Glomerular endothelial cell (primary cell): ENCODE results near the gene PLA2G5. TPM values are rescaled to one million over a fixed set of nuclear protein-coding genes. Genes with fewer than 3 reads are reported as not detected.
"Not testable (repeated sequence)": the region's sequence is repeated elsewhere in the genome, so short reads cannot be mapped to it uniquely, and the experiment has no call there.

ENCODE experiments used
- DNase-seq: peaks from one replicate; pipeline ENCODE4 v3.0.0-alpha.2; 2011; ENCODE audit warnings: low read depth, low spot score; ENCODE audit errors: extremely low read depth
- total RNA-seq: library from RNA; depleted of rRNA; stranded (reverse); fragments of >200 nt; gene quantifications from 2 replicates; pipeline ENCODE4 v1.2.3, GENCODE V29; 2015

Gene PLA2G5
- total RNA-seq, result 0.70 TPM in 1 of 2 replicates, not detected in the other

- no peak for DNase-seq
Measured at GRCh38 chr1:20069874-20070273, at the start of gene PLA2G5. Gene PLA2G5 (plus strand): TSS chr1:20070194. CDS start chr1:20084831, 14,637 bp downstream.

DNA sequence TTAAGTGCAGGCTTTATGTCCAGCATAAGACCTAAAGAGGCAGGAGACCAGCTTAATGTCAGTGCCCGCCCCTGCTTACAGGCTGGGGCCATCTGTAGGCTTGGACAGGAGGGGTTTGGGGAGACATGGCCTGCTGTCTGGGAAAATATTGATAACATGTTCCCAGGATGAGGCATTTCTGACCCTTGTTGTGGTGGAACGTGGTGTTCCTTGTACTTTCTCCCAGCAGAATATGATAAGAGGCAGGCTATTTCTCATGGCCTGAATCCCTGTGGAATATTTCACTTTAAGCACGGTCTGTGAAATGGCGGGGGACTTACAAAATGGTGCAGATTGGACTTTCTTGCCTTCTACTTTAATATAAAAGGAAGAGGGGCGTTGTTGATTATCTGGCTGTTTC, 41.9 kb upstream of the PLA2G5 start:
- no peak for DNase-seq

DNA sequence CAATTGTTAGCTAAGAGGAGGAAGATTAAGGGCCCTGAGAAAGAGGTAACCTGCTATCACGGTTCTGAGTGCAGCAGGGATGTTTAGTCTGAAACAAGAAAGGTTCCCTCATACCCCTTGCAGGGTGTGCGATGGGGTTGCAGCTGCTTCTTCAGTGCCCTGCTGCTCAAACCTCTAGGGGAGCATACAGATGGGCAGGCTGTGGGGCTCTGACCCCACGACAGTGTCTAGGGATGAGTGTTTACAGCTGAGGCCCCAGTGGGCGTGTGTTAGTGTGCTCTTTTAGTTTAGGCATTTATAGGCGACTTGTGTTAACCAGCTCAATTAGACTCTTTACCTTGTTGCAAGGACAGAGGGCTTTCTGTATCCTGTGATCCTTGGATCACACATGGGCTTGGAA, 41.3 kb upstream of the PLA2G5 start:
- no peak for DNase-seq

- no peak for DNase-seq
Measured at GRCh38 chr1:20029178-20029912, 40.6 kb upstream of the PLA2G5 start.

- not testable (repeated sequence) for DNase-seq
Measured at GRCh38 chr1:20030436-20031151, 39.4 kb upstream of the PLA2G5 start.

GRCh38 chr1:20031161-20031560, 38.8 kb upstream of the PLA2G5 start:
- no peak for DNase-seq

DNA sequence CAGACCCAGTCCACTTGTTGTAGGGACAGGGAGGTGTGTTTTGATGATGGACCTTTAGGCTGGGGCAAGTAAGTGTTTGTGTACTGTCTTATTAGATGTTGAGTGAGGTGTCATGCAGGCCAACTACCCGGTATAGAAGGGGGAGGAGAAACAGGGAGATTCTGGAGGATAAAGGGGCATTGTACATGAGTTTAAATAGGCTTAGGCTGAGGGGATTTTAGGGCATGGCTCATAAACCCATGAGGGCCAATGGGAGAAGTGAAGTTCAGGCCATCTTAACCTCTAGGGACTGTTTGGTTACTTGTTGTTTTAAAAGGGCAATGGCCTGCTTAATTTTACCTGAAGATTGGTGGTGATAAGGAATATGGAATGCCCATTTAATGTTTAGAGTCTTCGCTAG, 38.2 kb upstream of the PLA2G5 start:
- DNase-seq, result no peak

DNA sequence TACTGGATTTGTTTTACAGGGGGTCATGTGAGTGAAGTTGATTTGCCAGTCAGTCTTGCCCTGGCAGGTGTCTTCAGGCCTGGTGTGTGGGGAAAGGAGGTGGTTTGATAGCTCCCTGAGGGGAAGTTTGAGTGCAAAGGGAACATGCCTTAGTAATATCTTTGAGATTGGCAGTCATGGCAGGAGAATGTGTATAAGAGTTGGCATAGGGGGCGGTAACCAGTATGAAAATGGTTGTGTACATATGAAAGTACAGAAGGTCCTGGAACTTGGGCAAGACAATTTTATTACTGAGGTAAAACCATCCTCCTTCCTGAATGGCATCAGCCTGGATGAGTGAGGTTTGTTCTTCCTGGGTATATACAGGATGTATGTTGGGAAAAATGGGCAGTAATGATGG, 37.6 kb upstream of the PLA2G5 start:
- no peak for DNase-seq

DNA sequence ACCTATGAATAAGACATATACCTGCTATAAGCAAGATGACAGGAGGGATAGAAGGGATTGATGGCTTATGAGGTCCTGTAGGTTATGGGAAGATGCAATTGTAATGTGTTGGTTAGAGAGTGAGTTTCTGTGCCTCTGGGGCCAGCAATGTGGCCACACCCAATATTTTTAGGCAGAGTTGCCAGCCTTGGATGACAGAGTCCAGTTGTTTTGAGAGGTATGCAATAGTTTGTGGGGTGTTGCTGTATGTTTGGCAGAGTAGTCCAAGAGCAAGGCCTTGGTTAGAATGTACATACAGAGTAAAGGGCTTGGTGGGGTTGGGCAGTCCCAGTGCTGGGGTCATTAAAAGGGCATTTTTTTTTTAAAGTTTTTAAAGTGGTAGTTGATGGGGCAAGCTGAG, 36.6 kb upstream of the PLA2G5 start:
- no peak for DNase-seq

DNA sequence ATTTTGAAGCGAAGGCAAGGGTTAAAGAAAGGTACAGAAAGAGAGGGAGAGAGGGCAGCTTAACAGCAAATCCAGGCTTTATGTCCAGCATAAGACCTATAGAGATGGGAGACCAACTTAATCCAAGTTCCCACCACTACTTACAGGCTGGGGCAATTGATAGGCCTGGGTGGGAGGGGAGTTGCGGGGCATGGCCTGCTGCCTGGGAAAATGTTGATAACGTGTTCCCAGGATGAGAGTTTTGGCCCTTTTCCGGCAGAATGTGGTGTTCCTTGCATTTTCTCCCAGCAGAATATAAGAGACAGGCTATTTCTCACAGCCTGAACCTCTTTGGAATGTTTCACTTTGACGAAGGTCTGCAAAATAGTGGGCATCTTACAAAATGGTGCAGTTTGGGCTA, 34.9 kb upstream of the PLA2G5 start:
- no peak for DNase-seq

- DNase-seq, result no peak
Measured at GRCh38 chr1:20037877-20038276, 32.1 kb upstream of the PLA2G5 start.

DNA sequence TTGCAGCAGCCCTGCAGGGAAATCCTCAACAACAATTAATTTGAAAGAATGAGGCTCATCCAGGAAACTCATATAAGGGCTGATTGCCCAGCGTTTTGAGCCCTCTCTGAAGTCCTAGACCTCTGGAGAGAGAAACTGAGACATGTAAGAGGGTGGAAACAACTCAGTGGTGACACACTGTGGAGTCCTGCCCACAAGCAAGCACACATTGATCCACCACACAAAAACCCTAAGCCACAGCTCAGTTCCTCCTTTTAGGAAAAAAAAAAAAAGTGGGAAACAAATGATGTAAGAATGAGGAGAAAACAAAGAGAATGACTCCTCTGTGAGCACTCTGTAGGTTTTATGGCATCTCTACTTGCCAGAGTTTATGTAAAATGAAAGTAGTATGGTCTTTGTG, 22.9 kb upstream of the PLA2G5 start:
- DNase-seq, result no peak

- no peak for DNase-seq
Measured at GRCh38 chr1:20048563-20048962, 21.4 kb upstream of the PLA2G5 start.

DNA sequence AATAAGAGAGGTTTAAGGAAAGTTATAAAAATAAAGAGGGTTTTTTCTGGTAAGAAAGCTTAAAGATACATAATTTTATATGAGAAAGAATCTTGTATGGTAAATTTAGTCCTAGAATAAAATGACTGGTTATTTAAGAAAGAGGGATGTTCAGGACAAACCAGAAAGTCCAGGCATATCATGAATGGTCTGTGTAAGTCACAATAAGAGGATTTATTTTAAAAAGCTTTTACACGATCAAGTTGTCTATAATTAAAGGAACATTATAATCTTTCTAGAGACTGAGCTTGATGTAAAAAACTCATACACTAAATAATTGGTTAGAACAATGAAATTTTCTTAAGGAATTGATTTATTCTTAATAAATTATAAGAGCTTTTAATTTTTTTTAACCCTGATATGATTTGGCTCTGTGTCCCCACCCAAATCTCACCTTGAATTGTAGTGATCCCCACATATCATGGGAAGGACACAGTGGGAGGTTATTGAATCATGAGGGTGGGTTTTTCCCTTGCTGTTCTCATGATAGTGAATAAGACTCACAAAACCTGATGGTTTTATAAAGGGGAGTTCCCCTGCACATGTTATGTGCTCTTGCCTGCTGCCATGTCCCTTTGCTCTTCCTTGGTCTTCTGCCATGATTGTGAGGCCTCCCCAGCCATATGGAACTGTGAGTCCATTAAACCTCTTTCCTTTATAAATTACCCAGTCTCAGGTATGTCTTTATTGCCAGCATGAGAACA, 20.8 kb upstream of the PLA2G5 start:
- DNase-seq, result not testable (repeated sequence)

DNA sequence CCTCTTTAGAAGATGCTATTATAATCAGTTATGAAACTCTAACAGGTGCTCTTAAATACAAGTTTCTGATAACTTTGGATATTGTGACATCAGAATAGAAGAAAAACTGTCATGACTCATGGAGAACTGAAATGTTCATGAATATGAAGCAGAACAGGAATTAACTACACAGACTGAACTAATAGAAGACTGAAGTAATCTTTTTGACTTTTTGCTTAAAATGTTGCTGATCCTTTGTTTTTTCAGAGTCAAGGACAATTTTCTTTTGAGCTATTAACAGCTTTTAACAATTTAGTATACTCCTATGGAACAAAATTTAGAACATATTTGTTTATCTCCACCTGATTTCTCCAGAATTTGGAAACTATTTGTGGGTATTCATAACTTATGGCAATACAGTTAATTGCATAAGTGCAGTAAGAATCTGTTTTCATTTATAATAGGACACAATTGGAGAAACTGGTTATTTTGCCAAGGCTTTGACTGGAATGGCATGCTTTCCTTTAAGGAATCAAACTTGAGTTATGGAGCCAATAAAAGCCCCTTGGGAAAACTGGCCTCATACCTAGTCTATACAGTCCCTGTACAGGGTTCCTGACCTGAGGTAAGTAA, 18.7 kb upstream of the PLA2G5 start:
- DNase-seq, result no peak

- no peak for DNase-seq
Measured at GRCh38 chr1:20052386-20052785, 17.6 kb upstream of the PLA2G5 start.

GRCh38 chr1:20057886-20058420, 12.0 kb upstream of the PLA2G5 start:
- DNase-seq, result no peak

- DNase-seq, result no peak
Measured at GRCh38 chr1:20058531-20058930, 11.5 kb upstream of the PLA2G5 start.

DNA sequence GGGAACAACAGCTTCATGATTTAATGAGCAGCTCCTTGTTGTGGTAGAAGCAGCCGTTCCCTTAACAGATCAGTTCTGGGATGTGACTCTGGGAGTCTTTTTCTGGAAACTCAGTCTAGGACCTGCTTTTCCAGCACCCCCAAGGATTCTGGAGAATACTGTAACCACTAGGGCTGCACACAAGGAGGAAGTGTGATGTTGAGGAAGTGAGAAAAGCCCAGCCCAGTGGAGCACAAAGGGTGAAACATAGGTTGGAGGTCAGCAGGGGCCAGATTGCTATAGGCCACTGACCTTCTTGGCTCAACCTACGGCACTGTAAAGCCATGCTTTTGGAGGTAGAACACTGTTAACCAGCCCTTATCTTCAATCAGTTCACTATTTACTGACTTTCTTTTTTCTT, 10.1 kb upstream of the PLA2G5 start:
- DNase-seq, result no peak

GRCh38 chr1:20060791-20061190, 9.2 kb upstream of the PLA2G5 start:
- DNase-seq, result not testable (repeated sequence)

DNA sequence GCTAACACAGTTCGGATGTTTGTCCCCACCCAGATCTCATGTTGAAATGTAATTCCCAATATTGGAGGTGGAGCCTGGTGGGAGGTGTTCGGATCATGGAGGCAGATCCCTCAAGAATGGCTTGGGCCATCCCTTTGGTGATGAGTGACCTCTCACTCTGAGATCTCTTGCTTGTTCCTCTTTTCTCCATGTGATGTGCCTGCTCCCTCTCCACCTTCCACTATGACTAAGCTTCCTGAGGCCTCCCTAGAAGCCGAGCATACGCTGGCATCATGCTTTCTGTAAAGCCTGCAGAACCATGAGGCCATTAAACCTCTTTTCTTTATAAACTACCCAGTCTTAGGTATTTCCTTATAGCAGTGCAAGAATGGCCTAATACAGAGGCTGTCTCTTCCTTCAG, 8.1 kb upstream of the PLA2G5 start:
- DNase-seq, result no peak
